Ammon's horn (tissue), 1 donor: ENCODE measurements around the gene MBNL2.

Source experiments
- DNase-seq: peaks from one replicate; pipeline ENCODE4 v3.0.0-alpha.2; 2016; ENCODE audit warnings: low spot score

The MBNL2 gene

DNA sequence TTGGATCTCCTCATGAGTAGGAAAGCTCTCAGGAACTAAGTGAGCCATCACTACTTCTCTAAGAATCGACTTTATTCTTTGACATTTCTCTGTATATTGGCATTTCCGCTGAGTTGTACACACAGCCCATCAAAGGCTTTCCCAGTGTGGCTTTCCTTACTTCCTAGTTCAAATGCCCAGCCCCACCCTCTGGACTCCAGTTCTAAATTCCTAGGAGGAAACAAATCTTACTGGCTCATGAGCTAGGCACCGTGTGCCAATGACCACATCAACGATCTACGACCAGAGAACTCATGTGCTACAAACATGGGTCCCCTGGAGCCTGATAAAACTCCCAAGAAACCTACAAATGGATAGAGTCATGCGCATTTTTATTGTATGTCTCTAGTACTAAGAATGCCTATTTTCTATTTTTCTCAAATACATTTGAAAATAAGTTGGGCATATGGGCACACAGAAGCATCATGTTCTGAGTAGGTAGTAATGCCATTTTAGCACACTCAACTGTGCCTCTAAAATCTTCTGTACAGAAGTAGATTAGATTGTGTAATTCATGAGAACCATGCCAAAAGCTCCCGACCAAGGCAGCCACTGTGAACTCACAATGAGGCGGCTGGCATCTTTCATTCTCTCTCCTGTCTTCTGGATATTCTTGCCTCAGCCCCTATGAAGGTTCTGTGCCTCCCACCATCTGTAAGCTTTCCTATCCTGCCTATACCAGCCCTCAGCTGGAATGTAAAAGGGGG is 201.3 kb downstream of the MBNL2 start:
- DNase-seq: peak; percentile 50

- DNase-seq: no peak
Measured at GRCh38 chr13:97425590-97425989, 203.5 kb downstream of the MBNL2 start.

- DNase-seq: no peak
Measured at GRCh38 chr13:97426695-97427094, 204.6 kb downstream of the MBNL2 start.

DNA sequence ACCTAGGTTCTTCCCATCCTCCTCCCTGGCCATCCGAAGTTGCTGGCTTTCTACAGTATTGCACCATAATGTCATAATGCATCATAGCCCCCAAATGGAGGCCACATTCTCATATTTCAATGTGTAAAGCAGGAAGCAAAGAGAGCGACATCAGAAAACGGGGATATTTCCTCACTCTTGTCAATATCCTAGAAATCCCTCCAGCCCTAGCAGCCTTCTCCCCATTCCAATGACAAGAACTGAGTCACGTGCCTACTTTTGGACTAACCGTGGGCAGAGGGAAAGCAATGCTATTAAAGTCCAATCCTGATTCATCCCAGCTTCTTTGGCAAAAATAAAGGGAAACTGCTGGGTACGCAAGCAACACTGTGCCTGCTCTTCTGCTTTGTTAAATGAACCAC is 207.5 kb downstream of the MBNL2 start:
- peak; percentile 86 for DNase-seq

GRCh38 chr13:97430296-97430695 is 208.2 kb downstream of the MBNL2 start:
- no peak for DNase-seq

GRCh38 chr13:97431171-97431764 is 209.1 kb downstream of the MBNL2 start:
- no peak for DNase-seq

DNA sequence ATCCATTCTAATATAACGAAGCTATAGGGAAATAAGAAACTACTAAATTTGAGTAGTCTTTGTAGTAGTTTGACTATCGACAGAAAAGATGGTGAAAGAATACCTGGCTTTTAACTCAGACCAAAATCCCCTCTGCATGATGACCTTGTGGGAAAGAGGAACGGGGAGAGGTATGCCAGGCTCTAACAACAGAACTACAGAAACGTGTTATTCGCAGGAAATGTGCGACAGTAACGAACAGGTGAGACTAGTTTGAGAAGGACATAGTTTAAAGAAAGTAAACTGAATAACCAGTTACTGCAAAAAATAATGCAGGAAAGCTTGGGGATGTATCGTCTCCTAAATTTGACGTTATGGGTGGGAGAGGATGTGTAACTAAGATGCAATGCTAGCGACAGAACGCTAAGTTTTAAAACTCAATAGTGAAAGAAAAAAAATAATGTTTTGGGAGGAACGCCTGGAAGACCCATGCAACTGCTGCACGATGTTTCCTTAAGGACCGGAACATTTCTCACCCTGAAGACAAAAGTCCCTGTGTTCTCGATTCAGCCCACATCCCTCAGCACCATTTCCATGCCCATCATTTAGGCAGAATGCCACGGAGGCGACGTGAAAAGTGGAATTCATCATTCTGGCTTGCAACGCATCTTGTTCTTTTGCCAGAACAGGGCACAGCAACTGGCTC is 210.2 kb downstream of the MBNL2 start:
- no peak for DNase-seq

DNA sequence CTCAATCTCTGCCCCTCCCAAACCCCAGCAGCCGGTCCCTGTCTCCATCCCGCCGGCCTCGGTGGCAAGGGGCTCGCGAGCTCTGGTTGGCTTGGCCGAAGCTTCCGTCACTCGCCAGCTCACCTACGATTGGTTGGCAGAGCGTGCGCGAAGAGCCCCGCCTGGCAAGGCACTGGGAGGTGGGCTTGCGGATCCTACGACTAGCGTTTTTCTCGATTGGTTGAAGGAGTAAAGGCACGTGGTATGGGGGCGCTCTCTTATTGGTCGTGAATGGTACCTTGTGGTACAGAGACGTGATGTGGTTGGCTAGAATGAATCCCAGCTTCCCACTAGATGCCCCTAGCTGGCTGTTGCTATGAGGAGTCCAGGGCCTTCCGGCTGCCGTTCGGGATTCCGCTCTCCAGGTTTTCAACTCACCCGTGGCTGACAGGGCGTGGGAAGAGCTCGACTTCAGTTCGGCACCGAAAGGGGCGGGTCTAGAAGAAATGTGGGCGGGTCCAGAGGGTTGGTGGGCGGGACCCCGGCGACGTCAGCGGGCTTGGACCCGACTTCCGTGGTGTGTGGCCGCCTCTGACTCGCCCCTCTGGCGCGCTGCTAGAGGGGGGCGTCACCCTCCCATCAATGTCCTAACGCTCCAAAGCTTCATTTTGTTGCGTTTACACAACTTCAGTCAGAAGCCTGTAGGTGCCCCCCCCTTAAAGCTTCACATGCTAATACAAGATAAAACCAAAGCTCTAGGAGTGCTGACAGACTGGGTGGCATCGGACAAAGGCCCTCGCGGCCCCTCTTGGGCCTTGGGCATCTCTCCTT is 211.0 kb downstream of the MBNL2 start:
- peak; percentile 100 for DNase-seq

DNA sequence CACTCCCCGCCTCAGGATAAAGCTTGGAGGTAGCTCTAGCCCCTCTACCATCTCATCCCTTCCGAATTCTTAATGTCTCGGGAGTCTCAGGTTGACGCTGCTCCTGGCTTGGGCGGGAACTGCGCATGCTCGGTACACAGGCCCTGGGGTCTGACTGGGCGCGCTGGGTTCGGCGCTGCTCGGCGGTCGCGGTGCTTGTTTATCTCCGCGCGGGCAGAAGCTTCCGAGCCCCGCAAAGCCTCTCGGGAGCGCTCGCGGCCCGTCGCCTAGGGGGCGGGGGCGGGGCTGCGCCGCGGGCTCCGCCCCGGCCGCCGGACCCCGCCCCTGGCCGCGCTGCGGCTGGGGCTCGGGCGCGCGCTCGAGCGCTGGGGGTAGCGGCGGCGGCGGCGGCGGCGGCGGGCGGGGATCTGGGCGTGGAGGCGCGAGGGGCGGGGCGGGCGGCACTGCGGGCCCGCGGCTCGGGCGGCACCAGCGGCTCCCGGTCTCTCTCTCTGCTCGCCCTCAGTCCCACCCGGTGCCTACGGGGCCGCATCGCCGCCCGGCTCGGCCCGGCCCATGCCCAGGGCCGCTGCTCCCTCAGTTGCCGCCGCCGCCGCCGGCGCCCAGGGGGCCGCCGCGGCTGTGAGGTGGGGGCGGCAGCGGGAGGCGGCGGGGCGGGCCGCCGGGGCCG is 211.7 kb downstream of the MBNL2 start, which contains the start of gene RAP2A:
Gene RAP2A (plus strand): TSS at position 443 of the 670 bp plus-strand sequence. CDS start 302 bp downstream, outside the sequence.
- peak; percentile 95 for DNase-seq

- DNase-seq: peak; percentile 56
Measured at GRCh38 chr13:97434397-97435201, 212.5 kb downstream of the MBNL2 start.

GRCh38 chr13:97435323-97435722 is 213.2 kb downstream of the MBNL2 start:
- DNase-seq: no peak

DNA sequence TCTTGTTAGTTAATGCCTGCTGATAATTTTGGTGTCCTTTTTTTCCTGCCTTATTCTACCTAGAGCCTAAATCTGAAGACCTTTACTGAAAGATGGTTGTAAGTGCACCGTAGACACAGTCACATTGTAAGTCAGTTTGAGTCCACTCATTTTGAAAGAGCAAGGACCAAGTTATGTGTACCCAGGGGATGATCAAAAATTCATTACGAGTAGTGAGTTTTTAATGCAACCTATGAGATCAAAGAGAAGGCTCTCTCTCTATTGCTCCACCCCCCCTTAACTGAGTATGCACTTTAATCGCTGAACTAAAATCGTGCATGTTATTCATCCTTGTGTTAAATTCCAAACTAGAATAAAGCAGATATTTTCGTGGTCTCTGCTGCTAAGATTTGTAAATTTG is 213.7 kb downstream of the MBNL2 start:
- DNase-seq: no peak

- no peak for DNase-seq
Measured at GRCh38 chr13:97436845-97437244, 214.7 kb downstream of the MBNL2 start.

- no peak for DNase-seq
Measured at GRCh38 chr13:97437729-97438128, 215.6 kb downstream of the MBNL2 start.

DNA sequence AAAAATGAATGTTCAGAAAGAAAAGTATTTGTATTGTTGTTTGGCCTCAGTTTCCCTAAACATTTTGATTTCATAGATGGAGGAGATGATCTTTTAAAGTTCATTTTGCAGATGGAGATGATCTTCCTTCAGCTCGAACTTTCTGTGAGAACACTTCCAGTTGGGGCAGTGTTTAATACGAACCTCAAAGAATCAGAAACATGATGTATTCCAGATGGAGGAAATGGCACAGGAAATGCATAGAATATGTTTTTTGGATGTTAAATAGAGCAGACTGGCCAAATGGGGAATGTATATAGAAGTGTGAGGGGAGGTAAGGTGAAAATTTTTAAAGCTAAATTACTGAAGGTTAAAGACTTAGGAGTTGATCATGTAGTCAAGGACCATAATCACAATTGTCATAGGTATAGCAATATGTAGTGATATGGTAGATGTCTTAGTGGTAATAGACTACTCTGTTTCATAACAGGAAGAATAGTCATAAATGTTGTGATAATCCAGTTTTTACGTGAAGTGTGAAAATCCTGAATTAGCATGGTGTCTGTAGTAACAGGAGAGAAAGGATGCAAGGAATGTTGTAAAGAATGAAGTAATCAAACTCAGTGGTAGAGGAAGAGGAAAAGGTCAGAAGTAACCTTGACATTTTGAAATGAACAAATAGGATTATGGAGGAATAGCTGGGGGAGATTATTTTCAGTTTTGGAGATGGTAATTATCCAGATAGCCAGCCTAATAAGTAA is 216.9 kb downstream of the MBNL2 start:
- DNase-seq: no peak

DNA sequence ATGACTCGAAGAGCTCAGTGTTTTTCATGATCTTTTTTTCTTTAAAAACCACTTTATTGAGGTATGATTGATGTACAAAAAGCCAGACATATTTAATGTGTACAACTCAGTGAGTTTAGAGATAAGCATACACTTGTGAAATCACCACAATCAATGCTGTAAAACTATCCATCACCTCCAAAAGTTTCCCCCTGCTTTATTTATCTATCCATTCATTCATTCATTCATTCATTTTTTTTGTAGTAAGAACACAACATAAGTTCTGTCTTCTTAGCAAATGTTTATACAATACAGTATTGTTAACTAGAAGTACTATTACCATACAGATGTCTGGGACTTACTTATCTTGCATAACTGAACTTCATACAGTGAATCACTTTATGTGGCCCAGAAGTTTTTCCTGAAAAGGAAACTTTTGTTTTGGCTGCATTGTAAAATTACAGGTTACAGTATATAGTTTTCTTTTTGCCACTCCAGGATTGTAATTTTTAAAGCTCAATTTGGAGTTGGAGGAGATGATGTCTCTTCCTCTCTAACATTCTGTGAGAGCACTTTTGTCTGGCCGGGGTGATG is 218.6 kb downstream of the MBNL2 start:
- no peak for DNase-seq

- DNase-seq: no peak
Measured at GRCh38 chr13:97441368-97441767, 219.2 kb downstream of the MBNL2 start.
